ENCODE results near the gene HELZ. TPM values are rescaled to one million over a fixed set of nuclear protein-coding genes. Genes with fewer than 3 reads are reported as not detected.

The HELZ gene
- total RNA-seq, 1 donor from 2014 or later = 44.9 TPM

DNA sequence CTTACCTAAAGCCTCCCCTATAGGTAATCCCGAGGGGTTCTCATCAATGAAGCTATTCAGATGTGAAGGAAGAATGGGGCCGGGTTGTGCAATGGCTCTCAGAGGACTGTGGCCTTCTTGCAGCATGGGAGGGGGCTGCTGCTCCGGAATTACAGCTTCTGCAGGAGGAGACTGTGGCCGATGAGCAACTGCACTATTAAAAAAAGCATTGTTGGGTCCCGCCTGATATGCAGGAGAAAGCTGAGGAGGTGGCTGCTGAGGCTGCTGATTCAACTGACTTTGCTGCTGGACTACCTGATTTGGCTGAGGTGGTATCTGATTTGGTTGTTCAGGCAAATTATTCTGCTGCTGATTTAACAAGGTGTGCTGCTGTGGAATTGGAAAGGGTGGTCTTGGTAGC, 135.9 kb downstream of the HELZ start:
- Mint-ChIP-seq H3K9me3 (no peaks in the 10 kb centered on the region), H3K27me3 (ENCODE audit: insufficient read depth, low read depth) (no peaks in the 10 kb centered on the region), H3K36me3 (peaks cover 32% of the 10 kb centered on the region), H3K4me3 (no peak overlapping the region), H3K4me1 (no peaks in the 10 kb centered on the region), H3K27ac (no peak overlapping the region)
- no peak for DNase-seq (ENCODE audit: low spot score)
- no peaks in the 10 kb centered on the region for H3F3A ChIP-seq (ENCODE audit: low read depth)
- H4K20me1 ChIP-seq (ENCODE audit: low read depth) = no peaks in the 10 kb centered on the region
- no peaks in the 10 kb centered on the region for H3K79me2 ChIP-seq (ENCODE audit: low read depth)
- no peak overlapping the region for H2AFZ ChIP-seq (replicated peaks)
- no peaks in the 10 kb centered on the region for H3K27me3 ChIP-seq
- H3K4me1 ChIP-seq = no peaks in the 10 kb centered on the region
- H3K9me3 ChIP-seq (ENCODE audit: low read depth) = no peaks in the 10 kb centered on the region
- no peak overlapping the region for H3K4me3 ChIP-seq
- no peak for TF ChIP-seq EZH2 (IDR thresholded peaks at IDR 0.05)
- TF ChIP-seq EZH2phosphoT487 (IDR thresholded peaks at IDR 0.05) = no peak
- TF ChIP-seq, protein P1, sequence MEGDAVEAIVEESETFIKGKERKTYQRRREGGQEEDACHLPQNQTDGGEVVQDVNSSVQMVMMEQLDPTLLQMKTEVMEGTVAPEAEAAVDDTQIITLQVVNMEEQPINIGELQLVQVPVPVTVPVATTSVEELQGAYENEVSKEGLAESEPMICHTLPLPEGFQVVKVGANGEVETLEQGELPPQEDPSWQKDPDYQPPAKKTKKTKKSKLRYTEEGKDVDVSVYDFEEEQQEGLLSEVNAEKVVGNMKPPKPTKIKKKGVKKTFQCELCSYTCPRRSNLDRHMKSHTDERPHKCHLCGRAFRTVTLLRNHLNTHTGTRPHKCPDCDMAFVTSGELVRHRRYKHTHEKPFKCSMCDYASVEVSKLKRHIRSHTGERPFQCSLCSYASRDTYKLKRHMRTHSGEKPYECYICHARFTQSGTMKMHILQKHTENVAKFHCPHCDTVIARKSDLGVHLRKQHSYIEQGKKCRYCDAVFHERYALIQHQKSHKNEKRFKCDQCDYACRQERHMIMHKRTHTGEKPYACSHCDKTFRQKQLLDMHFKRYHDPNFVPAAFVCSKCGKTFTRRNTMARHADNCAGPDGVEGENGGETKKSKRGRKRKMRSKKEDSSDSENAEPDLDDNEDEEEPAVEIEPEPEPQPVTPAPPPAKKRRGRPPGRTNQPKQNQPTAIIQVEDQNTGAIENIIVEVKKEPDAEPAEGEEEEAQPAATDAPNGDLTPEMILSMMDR (IDR thresholded peaks at IDR 0.05) = no peak
- no peak overlapping the region for H3K9ac ChIP-seq
- peaks cover 15% of the 10 kb centered on the region for H3K36me3 ChIP-seq
- H3K27ac ChIP-seq = no peak overlapping the region
- H3K4me2 ChIP-seq = no peak overlapping the region

- Histone ChIP-seq H3K4me1 (no peaks in the 10 kb centered on the region), H3K4me2 (no peak overlapping the region), H3K9me3 (ENCODE audit: low read depth) (no peaks in the 10 kb centered on the region), H3K27me3 (no peaks in the 10 kb centered on the region), H3K36me3 (peaks cover 15% of the 10 kb centered on the region), H3F3A (ENCODE audit: low read depth) (no peaks in the 10 kb centered on the region), H2AFZ (replicated peaks) (no peak overlapping the region), H3K79me2 (ENCODE audit: low read depth) (no peaks in the 10 kb centered on the region), H4K20me1 (ENCODE audit: low read depth) (no peaks in the 10 kb centered on the region), H3K9ac (no peak overlapping the region), H3K4me3 (no peak overlapping the region), H3K27ac (no peak overlapping the region)
- no peaks in the 10 kb centered on the region for H3K27me3 Mint-ChIP-seq (ENCODE audit: insufficient read depth, low read depth)
- no peak overlapping the region for H3K4me3 Mint-ChIP-seq
- H3K4me1 Mint-ChIP-seq = no peaks in the 10 kb centered on the region
- DNase-seq (ENCODE audit: low spot score) = no peak
- no peak overlapping the region for H3K27ac Mint-ChIP-seq
- H3K36me3 Mint-ChIP-seq = peaks cover 30% of the 10 kb centered on the region
- TF ChIP-seq EZH2phosphoT487 (IDR thresholded peaks at IDR 0.05) = no peak
- TF ChIP-seq, protein P1 (IDR thresholded peaks at IDR 0.05) = no peak
- TF ChIP-seq EZH2 (IDR thresholded peaks at IDR 0.05) = no peak
- H3K9me3 Mint-ChIP-seq = no peaks in the 10 kb centered on the region
These were observed 136.9 kb downstream of the HELZ start for GRCh38 chr17:67107811-67108775.

GRCh38 chr17:67107171-67107570, 137.8 kb downstream of the HELZ start:
- Histone ChIP-seq H3K79me2 (ENCODE audit: low read depth) (no peaks in the 10 kb centered on the region), H3K4me3 (no peak overlapping the region), H3K36me3 (peaks cover 15% of the 10 kb centered on the region), H3K9me3 (ENCODE audit: low read depth) (no peaks in the 10 kb centered on the region), H3K9ac (no peak overlapping the region), H3F3A (ENCODE audit: low read depth) (no peaks in the 10 kb centered on the region), H3K27me3 (no peaks in the 10 kb centered on the region), H3K27ac (no peak overlapping the region), H4K20me1 (ENCODE audit: low read depth) (no peaks in the 10 kb centered on the region), H2AFZ (replicated peaks) (no peak overlapping the region), H3K4me2 (no peak overlapping the region), H3K4me1 (no peaks in the 10 kb centered on the region)
- Mint-ChIP-seq H3K9me3 (no peaks in the 10 kb centered on the region), H3K4me1 (no peaks in the 10 kb centered on the region), H3K27ac (no peak overlapping the region), H3K36me3 (peaks cover 26% of the 10 kb centered on the region), H3K4me3 (no peak overlapping the region), H3K27me3 (ENCODE audit: insufficient read depth, low read depth) (no peaks in the 10 kb centered on the region)
- TF ChIP-seq EZH2 (IDR thresholded peaks at IDR 0.05) (no peak), EZH2phosphoT487 (IDR thresholded peaks at IDR 0.05) (no peak)
- TF ChIP-seq, protein P1 (IDR thresholded peaks at IDR 0.05) = no peak
- no peak for DNase-seq (ENCODE audit: low spot score)
